ENCODE data around the gene PHF24. TPM values are rescaled to one million over a fixed set of nuclear protein-coding genes. Genes with fewer than 3 reads are reported as not detected.
A peak's percentile ranks its signal among the peaks of the same experiment; 100 is the strongest.

Gene PHF24
- total RNA-seq, 1 experiment from 2014 or later: not detected

GRCh38 chr9:34994260-34994899 lies 36.3 kb downstream of the PHF24 start:
- BruUV-seq (replicated peaks): no TSS peak
- Mint-ChIP-seq H3K27me3 (ENCODE audit: unreplicated experiment) (peaks cover 6% of the 10 kb centered on the region), H3K27ac (ENCODE audit: unreplicated experiment) (peak overlapping the region; percentile 51), H3K4me1 (ENCODE audit: low read depth, unreplicated experiment) (peaks cover 8% of the 10 kb centered on the region), H3K36me3 (ENCODE audit: insufficient read depth, unreplicated experiment) (peaks cover 48% of the 10 kb centered on the region), H3K4me3 (ENCODE audit: low read depth, unreplicated experiment) (no peak overlapping the region), H3K9me3 (ENCODE audit: low read depth, unreplicated experiment) (no peaks in the 10 kb centered on the region)
- intact Hi-C loops (cut with micrococcal nuclease; ENCODE audit: unreplicated experiment): no loop called here
- peak; percentile 39 for DNase-seq
- peak; percentile 44 for TF ChIP-seq CTCF (IDR thresholded peaks at IDR 0.05; ENCODE audit: unreplicated experiment)
- CTCF ChIA-PET: interaction anchor here (1.0 to 2.7 kb wide), 3 partner anchors 57 to 95 kb away, joined by 3 to 27 read pairs (median 3); no protein-coding TSS in a partner anchor

GRCh38 chr9:34994900-34995669 lies 37.0 kb downstream of the PHF24 start:
- Mint-ChIP-seq H3K36me3 (ENCODE audit: insufficient read depth, unreplicated experiment) (peaks cover 41% of the 10 kb centered on the region), H3K27me3 (ENCODE audit: unreplicated experiment) (no peaks in the 10 kb centered on the region), H3K4me3 (ENCODE audit: low read depth, unreplicated experiment) (no peak overlapping the region), H3K27ac (ENCODE audit: unreplicated experiment) (no peak overlapping the region), H3K9me3 (ENCODE audit: low read depth, unreplicated experiment) (no peaks in the 10 kb centered on the region), H3K4me1 (ENCODE audit: low read depth, unreplicated experiment) (peaks cover 8% of the 10 kb centered on the region)
- DNase-seq: no peak
- BruUV-seq (replicated peaks): no TSS peak
- intact Hi-C loops (cut with micrococcal nuclease; ENCODE audit: unreplicated experiment): no loop called here
- no peak for TF ChIP-seq CTCF (IDR thresholded peaks at IDR 0.05; ENCODE audit: unreplicated experiment)
- CTCF ChIA-PET: interaction anchor here (1.0 to 2.7 kb wide), 3 partner anchors 56 to 96 kb away, joined by 3 to 27 read pairs (median 3); no protein-coding TSS in a partner anchor

- Mint-ChIP-seq H3K27ac (ENCODE audit: unreplicated experiment) (no peak overlapping the region), H3K4me3 (ENCODE audit: low read depth, unreplicated experiment) (no peak overlapping the region), H3K27me3 (ENCODE audit: unreplicated experiment) (no peaks in the 10 kb centered on the region), H3K9me3 (ENCODE audit: low read depth, unreplicated experiment) (no peaks in the 10 kb centered on the region), H3K4me1 (ENCODE audit: low read depth, unreplicated experiment) (peaks cover 8% of the 10 kb centered on the region), H3K36me3 (ENCODE audit: insufficient read depth, unreplicated experiment) (peaks cover 35% of the 10 kb centered on the region)
- no TSS peak for BruUV-seq (replicated peaks)
- CTCF ChIA-PET: interaction anchor here (2.7 kb wide), 1 partner anchor 96 kb away, joined by 27 read pairs; no protein-coding TSS in a partner anchor
- no peak for TF ChIP-seq CTCF (IDR thresholded peaks at IDR 0.05; ENCODE audit: unreplicated experiment)
- no peak for DNase-seq
- intact Hi-C loops (cut with micrococcal nuclease; ENCODE audit: unreplicated experiment): no loop called here
Measured at GRCh38 chr9:34995670-34996060, 37.6 kb downstream of the PHF24 start.

- Mint-ChIP-seq H3K4me3 (ENCODE audit: low read depth, unreplicated experiment) (no peak overlapping the region), H3K36me3 (ENCODE audit: insufficient read depth, unreplicated experiment) (peaks cover 28% of the 10 kb centered on the region), H3K9me3 (ENCODE audit: low read depth, unreplicated experiment) (no peaks in the 10 kb centered on the region), H3K27me3 (ENCODE audit: unreplicated experiment) (no peaks in the 10 kb centered on the region), H3K27ac (ENCODE audit: unreplicated experiment) (no peak overlapping the region), H3K4me1 (ENCODE audit: low read depth, unreplicated experiment) (peaks cover 8% of the 10 kb centered on the region)
- DNase-seq: no peak
- intact Hi-C loops (cut with micrococcal nuclease; ENCODE audit: unreplicated experiment): no loop called here
- CTCF ChIA-PET: no interaction called here
- BruUV-seq (replicated peaks): no TSS peak
- TF ChIP-seq CTCF (IDR thresholded peaks at IDR 0.05; ENCODE audit: unreplicated experiment): no peak
Measured at GRCh38 chr9:34996181-34996904, 38.3 kb downstream of the PHF24 start.
